ENCODE measurements around the gene LOXHD1.

The LOXHD1 gene

GRCh38 chr18:46574000-46574742 lies 82.8 kb downstream of the LOXHD1 start:
- DNase-seq: no peak

GRCh38 chr18:46573156-46573555 lies 83.9 kb downstream of the LOXHD1 start:
- DNase-seq: no peak

DNA sequence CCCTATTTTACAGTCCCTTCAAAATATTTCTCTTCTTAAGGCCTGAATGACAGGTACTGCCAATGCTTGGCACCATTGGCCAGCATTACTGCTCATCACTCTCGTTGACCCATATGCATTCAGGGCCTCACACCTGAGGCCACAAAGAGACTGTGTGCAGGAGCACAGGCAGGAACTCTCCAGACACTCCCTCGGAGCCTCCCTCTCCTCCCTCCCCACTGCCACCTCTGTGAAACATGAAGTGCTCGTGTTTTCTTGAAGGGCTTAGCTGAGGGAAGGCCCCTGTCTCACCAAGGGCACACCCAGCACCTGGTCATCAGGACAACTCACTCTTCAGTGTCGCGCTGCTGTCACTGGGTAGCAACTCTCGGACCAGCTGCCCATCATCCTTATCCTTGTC lies 85.3 kb downstream of the LOXHD1 start:
- no peak for DNase-seq

DNA sequence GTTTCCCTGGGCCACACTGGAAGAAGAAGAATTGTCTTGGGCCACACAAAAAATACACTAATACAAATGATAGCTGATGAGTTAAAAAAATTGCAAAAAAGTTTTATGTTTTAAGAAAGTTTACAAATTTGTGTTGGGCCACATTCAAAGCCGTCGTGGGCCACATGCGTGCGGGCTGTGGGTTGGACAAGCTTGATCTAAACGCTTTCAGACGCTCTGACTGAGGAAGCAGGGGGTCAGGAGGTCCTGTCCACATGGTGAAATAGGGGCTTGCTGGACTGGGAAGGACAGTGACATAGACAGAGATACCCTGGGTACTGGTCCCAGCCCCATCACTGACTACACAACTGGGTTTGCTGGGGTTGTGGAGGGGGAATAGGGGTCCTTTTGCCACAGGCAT lies 86.4 kb downstream of the LOXHD1 start:
- DNase-seq: no peak

GRCh38 chr18:46570134-46570533 lies 86.9 kb downstream of the LOXHD1 start:
- DNase-seq: no peak

DNA sequence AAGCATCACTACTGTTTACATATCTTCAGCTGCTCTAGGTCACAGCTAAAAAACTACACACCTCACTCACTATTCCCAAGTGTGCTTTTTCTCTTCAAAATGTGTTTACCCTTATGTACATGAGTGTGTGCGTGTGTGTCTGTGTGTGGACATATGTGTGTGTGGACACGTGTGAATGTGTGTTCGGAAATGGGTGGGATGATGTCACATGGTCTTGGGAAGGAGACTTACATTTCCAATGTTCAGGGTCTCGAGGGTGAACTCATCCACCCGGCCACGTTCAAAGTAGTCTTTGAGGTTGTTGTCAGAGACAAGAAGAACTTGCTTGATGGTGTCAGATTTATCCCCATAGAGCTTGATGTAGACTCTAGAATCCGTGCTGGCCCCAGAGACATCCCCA lies 87.8 kb downstream of the LOXHD1 start:
- DNase-seq: no peak

DNA sequence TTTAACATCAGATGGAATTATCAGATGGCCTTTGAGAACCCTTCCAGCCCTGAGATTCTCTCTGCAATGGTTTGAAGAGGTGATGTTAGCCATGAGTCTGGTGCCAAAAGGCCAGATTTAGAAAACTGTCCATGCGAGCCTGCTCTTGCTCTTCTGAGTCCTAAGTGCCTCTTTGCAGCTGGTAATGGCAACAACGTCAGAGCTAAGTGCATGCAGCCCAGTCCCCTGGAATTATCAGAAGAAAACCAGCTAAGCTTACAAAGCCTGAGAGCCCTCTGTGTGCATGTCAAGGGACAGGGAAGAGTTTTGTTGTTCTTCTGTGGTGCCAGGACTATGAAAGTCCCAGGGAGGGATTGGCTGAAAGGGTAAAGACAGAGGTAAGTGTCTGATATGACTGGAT lies 89.8 kb downstream of the LOXHD1 start:
- DNase-seq: no peak

- no peak for DNase-seq
Measured at GRCh38 chr18:46566111-46566510, 90.9 kb downstream of the LOXHD1 start.

DNA sequence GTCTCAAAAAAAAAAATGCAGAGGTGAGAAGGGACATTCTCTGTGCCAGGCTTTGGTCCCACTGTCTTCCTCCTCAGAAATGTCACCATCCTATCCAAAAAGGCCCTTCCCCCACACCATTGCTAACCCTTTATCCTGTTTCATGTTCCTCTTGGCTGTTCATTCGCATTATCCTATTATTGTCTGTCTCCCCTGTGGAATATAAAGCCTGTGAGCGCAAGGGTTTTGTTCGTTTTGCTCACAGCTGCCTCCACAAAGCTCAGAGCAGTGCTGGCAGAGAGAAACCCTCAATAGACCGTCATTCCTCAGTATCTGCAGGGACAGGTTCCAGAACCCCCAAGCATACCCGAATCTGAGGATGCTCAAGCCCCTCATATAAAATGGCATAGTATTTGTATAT lies 91.8 kb downstream of the LOXHD1 start:
- DNase-seq: no peak

GRCh38 chr18:46563317-46563716 lies 93.7 kb downstream of the LOXHD1 start:
- no peak for DNase-seq

DNA sequence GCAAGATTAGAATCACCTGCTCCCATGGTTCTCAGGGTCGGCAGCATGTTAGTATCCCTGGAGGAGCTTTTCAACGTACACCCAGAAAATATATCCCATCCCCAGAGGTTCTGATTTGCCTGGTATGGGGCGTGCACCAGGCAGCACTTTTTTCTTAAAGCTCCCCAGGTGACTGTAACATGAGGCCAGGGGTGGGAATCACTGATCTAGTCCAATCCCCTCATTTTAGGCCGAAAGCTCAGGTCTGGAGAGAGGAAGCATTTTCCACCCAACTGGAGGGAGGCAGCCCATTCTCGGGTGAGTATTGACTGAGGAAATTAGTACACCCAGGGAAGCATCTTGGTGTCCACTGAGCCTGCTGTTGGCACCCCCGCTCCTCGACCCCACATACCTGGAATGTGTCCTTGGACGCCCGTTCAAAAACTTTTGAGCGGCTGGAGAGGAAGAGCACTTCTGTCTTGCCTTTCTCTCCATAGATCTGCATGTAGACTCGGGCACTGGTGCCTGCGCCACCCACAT lies 94.3 kb downstream of the LOXHD1 start:
- DNase-seq: no peak

DNA sequence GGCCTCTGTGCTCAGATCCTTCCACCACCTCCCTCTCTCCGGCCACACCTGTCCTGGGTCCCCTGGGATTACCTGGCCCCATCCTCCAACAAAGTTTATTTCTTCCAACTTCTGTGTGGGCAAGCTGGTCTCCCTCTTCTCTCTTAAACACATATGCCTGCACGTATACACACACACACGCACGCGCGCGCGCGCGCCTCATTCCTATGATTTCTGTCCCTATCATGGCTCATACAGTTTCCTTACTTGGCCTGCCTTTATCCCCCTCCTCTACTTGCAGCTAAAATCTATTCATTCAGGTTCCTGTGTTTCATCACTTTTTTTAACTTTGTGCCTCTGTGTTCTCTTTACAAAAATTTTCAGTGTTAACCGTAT lies 96.4 kb downstream of the LOXHD1 start:
- no peak for DNase-seq

GRCh38 chr18:46559946-46560670 lies 96.9 kb downstream of the LOXHD1 start:
- no peak for DNase-seq

GRCh38 chr18:46559296-46559695 lies 97.7 kb downstream of the LOXHD1 start:
- no peak for DNase-seq

DNA sequence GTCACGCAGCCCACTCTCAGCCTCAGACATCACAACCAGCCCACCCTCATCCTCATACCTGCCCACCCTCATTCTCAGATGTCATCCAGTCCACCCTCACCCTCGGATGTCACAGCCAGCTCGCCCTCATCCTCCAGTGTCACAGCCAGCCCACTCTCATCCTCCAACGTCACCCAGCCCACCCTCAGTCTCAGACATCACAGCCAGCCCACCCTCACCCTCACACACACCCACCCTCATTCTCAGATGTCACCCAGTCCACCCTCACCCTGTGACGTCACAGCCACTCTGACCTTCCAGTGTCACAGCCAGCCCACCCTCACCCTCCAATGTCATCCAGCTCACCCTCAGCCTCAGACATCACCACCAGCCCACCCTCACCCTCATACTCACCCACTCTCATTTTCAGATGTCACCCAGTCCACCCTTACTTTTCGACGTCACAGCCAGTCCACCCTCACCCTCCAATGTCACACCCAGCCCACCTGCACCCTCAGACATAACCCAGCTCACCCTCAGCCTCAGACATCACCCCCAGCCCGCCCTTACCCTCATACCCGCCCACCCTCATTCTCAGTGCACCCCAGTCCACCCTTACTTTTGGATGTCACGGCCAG lies 100.3 kb downstream of the LOXHD1 start:
- DNase-seq: no peak

- DNase-seq: no peak
Measured at GRCh38 chr18:46555724-46556123, 101.3 kb downstream of the LOXHD1 start.

GRCh38 chr18:46555213-46555612 lies 101.8 kb downstream of the LOXHD1 start:
- DNase-seq: no peak

GRCh38 chr18:46554406-46555080 lies 102.5 kb downstream of the LOXHD1 start:
- DNase-seq: no peak

DNA sequence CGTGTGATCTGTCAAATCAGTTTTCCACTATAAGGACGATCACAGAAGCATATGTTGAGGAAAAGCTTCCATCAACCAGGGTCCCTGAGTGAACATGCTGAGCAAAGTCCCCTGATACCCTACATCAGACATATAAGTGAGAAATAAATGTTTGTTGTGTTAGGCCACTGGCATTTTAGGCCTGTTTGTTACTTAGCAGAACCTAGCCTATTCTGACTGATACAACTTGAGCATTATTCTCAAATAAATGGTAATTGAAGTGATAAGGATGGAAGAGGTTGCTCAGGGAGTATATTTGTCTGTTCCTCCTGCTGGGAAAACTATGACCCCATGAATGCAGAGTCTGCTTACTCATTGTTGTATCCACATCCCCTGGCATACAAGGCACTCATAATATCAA lies 106.4 kb downstream of the LOXHD1 start:
- no peak for DNase-seq

- DNase-seq: no peak
Measured at GRCh38 chr18:46547520-46547919, 109.5 kb downstream of the LOXHD1 start.

DNA sequence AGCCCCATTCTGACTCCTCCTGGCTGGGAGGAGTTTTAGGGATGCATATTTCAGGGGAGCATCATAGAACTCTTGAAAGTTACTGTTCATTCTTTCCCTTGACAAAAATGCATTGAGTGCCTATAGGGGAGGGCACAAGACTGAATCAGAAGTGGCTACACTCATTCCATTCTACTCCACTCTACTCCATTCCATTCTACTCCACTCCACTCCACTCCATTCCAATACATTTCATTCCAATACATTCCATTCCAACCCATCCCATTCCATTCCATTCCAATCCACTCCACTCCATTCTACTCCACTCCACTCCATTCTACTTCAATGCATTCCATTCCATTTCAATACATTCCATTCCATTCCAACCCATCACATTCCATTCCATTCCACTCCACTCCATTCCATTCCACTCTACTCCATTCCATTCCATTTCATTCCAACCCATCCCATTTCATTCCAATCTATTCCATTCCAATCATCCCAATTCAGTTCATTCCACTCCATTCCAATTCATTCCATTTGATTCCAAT lies 110.8 kb downstream of the LOXHD1 start:
- DNase-seq: peak; percentile 26

- peak; percentile 4 for DNase-seq
Measured at GRCh38 chr18:46542545-46542944, 114.5 kb downstream of the LOXHD1 start.
